Bladder microvascular endothelial cell (primary cell): ENCODE data around the gene CSE1L. TPM values are rescaled to one million over a fixed set of nuclear protein-coding genes. Genes with fewer than 3 reads are reported as not detected.

ENCODE experiments used
- total RNA-seq: library from RNA; depleted of rRNA; stranded (reverse); fragments of >200 nt; gene quantifications from 2 replicates; pipeline ENCODE4 v1.2.3, GENCODE V29; 2014

CSE1L gene
- total RNA-seq: 66.4 and 106 TPM in 2 replicates

GRCh38 chr20:49046087-49046900 lies at the start of gene CSE1L:
CSE1L (plus strand) TSS chr20:49046312; CDS start chr20:49058464, 12,152 bp downstream.

Other genes starting within 250 kb of the CSE1L start
- gene PREX1, start 218.3 kb upstream of the CSE1L start, total RNA-seq: 45.8 and 97.5 TPM in 2 replicates
- gene ARFGEF2, start 124.6 kb upstream of the CSE1L start, total RNA-seq: 30.3 and 66.5 TPM in 2 replicates
- gene STAU1, start 142.0 kb downstream of the CSE1L start, total RNA-seq: 30.0 and 56.1 TPM in 2 replicates
- 18.6 and 30.8 TPM in 2 replicates for gene DDX27, start 173.1 kb downstream of the CSE1L start, total RNA-seq
- gene ZNFX1, start 231.7 kb downstream of the CSE1L start, total RNA-seq: 27.7 and 55.6 TPM in 2 replicates